Mesendoderm (in vitro differentiated cells): ENCODE measurements around the gene CEP20.

ENCODE experiments used
- DNase-seq: peaks from one replicate; pipeline ENCODE4 v3.0.0; 2013
- H2AK5ac ChIP-seq: 2 replicates; pipeline ENCODE4 v1.6.1; 2013; ENCODE audit warnings: low read length, inconsistent platforms
- H2BK120ac ChIP-seq: 2 replicates; pipeline ENCODE4 v1.6.1; 2013; ENCODE audit warnings: low read depth, mild to moderate bottlenecking, low read length, moderate library complexity, mixed read lengths
- H2BK15ac ChIP-seq: replicated peaks from 2 replicates; pipeline ENCODE4 v1.6.1; 2013; ENCODE audit warnings: low read depth, mild to moderate bottlenecking, moderate library complexity
- H2BK5ac ChIP-seq: 2 replicates; pipeline ENCODE4 v1.6.1; 2013; ENCODE audit warnings: low read length, inconsistent platforms
- H3K18ac ChIP-seq: 2 replicates; pipeline ENCODE4 v1.6.1; 2013; ENCODE audit warnings: mild to moderate bottlenecking, low read length, mixed read lengths
- H3K23ac ChIP-seq: one replicate; pipeline ENCODE4 v1.6.1; 2013; ENCODE audit warnings: low read length
- H3K27ac ChIP-seq: 2 replicates; pipeline ENCODE4 v1.5.1; 2013; ENCODE audit warnings: low read depth, mild to moderate bottlenecking, inconsistent platforms, low read length, moderate library complexity
- H3K27me3 ChIP-seq: 2 replicates; pipeline ENCODE4 v1.6.1; 2013; ENCODE audit warnings: low read length, control low read depth, mild to moderate bottlenecking, inconsistent platforms; ENCODE audit not compliant: insufficient read depth, poor library complexity
- H3K36me3 ChIP-seq: 2 replicates; pipeline ENCODE4 v1.6.1; 2013; ENCODE audit warnings: low read length, inconsistent platforms; ENCODE audit not compliant: control insufficient read depth, insufficient read depth
- H3K4ac ChIP-seq: one replicate; pipeline ENCODE4 v1.6.1; 2013; ENCODE audit warnings: low read depth, mild to moderate bottlenecking, low read length, moderate library complexity
- H3K4me1 ChIP-seq: 2 replicates; pipeline ENCODE4 v1.6.1; 2013; ENCODE audit warnings: low read depth, low read length, inconsistent platforms; ENCODE audit not compliant: control insufficient read depth
- H3K4me2 ChIP-seq: 2 replicates; pipeline ENCODE4 v1.6.1; 2013; ENCODE audit warnings: low read length
- H3K4me3 ChIP-seq: 2 replicates; pipeline ENCODE4 v1.5.1; 2013; ENCODE audit warnings: mild to moderate bottlenecking, low read length
- H3K56ac ChIP-seq: one replicate; pipeline ENCODE4 v1.6.1; 2013; ENCODE audit warnings: low read length
- H3K79me1 ChIP-seq: 2 replicates; pipeline ENCODE4 v1.6.1; 2013; ENCODE audit warnings: low read length, inconsistent platforms
- H3K79me2 ChIP-seq: 2 replicates; pipeline ENCODE4 v1.6.1; 2013; ENCODE audit warnings: mild to moderate bottlenecking, low read length; ENCODE audit not compliant: control insufficient read depth, insufficient read depth
- H3K9ac ChIP-seq: 2 replicates; pipeline ENCODE4 v1.6.1; 2013; ENCODE audit warnings: low read length, inconsistent platforms
- H4K5ac ChIP-seq: one replicate; pipeline ENCODE4 v1.6.1; 2013; ENCODE audit warnings: low read length
- H4K8ac ChIP-seq: one replicate; pipeline ENCODE4 v1.6.1; 2013; ENCODE audit warnings: low read depth, mild to moderate bottlenecking, control low read depth, low read length, moderate library complexity
- WGBS: extraction: QIAGEN DNeasy Blood & Tissue Kit; methylation state at CpG from one replicate; pipeline ENCODE4 v1.1.7; 2013; ENCODE audit warnings: low lambda C conversion rate, missing lambda C conversion rate; ENCODE audit not compliant: insufficient coverage; ENCODE audit errors: extremely low coverage; 5-methylcytosine and 5-hydroxymethylcytosine counted together

Gene CEP20

GRCh38 chr16:15903960-15904359 lies 15.6 kb upstream of the CEP20 start:
- H3K36me3 ChIP-seq: no peaks in the 10 kb centered on the region
- H4K5ac ChIP-seq: no peak overlapping the region
- H3K4ac ChIP-seq: no peak overlapping the region
- H3K18ac ChIP-seq: no peak overlapping the region
- H3K27ac ChIP-seq: no peak overlapping the region
- H3K4me3 ChIP-seq: no peak overlapping the region
- no peaks in the 10 kb centered on the region for H3K4me1 ChIP-seq
- H2AK5ac ChIP-seq: no peak overlapping the region
- no peak overlapping the region for H2BK120ac ChIP-seq
- H3K56ac ChIP-seq: no peak overlapping the region
- WGBS: no CpG with 5 or more reads among the region's 5 CpGs
- no peak overlapping the region for H3K9ac ChIP-seq
- no peaks in the 10 kb centered on the region for H3K79me2 ChIP-seq
- H4K8ac ChIP-seq: no peak overlapping the region
- no peak overlapping the region for H2BK5ac ChIP-seq
- no peak overlapping the region for H3K4me2 ChIP-seq
- H3K79me1 ChIP-seq: no peaks in the 10 kb centered on the region
- no peak overlapping the region for H3K23ac ChIP-seq
- no peaks in the 10 kb centered on the region for H3K27me3 ChIP-seq
- no peak overlapping the region for H2BK15ac ChIP-seq
- DNase-seq: no peak

DNA sequence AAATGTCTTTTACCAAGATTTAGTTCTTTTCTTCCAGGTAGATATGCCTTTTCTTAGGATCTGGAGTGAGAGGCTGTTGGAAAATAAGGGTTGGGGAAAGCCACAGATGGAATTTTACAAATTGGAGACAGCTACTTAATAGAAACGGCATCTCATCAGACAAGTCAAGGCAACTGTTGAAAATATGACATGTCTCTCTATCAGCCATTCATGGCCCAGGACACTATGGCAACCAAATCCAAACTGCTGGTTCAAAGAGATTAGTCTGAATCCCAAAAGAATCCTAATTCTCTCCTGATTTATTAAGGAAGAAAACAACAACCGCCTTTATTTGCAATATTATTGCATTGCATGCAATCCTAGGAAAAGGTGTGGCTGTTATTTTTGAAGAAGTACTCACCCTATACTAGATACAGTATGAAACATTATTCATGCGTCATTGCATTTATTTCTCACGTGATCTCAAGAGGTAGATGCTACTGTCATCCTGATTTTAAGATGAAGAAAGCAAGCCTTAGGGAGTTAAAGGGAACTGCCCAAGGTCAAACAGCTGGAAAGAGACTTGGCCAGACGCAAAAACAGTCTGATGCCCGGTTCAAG lies 12.6 kb upstream of the CEP20 start:
- no peaks in the 10 kb centered on the region for H3K4me1 ChIP-seq
- H3K36me3 ChIP-seq: no peaks in the 10 kb centered on the region
- no peak overlapping the region for H2AK5ac ChIP-seq
- no peak overlapping the region for H2BK5ac ChIP-seq
- no peak overlapping the region for H3K4ac ChIP-seq
- no peak overlapping the region for H3K9ac ChIP-seq
- H2BK120ac ChIP-seq: no peak overlapping the region
- no peak overlapping the region for H4K5ac ChIP-seq
- H3K18ac ChIP-seq: no peak overlapping the region
- no peak overlapping the region for H3K4me2 ChIP-seq
- no peak overlapping the region for H2BK15ac ChIP-seq
- no peaks in the 10 kb centered on the region for H3K79me1 ChIP-seq
- no peak for DNase-seq
- no peaks in the 10 kb centered on the region for H3K79me2 ChIP-seq
- no peak overlapping the region for H3K56ac ChIP-seq
- no peak overlapping the region for H3K27ac ChIP-seq
- H3K4me3 ChIP-seq: no peak overlapping the region
- H4K8ac ChIP-seq: no peak overlapping the region
- H3K27me3 ChIP-seq: no peaks in the 10 kb centered on the region
- no CpG with 5 or more reads among the region's 6 CpGs for WGBS
- H3K23ac ChIP-seq: no peak overlapping the region

DNA sequence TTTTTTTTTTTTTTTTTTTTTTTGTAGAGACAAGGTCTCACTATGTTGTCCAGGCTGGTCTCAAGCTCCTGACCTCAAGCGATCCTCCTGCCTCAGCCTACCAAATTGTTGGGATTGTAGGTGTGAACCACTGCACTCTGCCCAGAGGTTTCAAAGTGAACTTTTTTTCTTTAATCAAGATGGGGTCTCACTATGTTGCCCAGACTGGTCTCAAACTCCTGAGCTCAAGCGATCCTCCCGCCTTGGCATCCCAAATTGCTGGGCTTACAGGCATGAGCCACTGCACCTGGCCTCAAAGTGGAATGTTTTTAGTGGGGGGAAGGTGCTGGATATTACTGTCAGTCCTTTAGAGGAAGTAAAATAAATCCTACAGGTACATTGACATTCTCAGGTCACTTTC lies 12.0 kb upstream of the CEP20 start:
- WGBS: no CpG with 5 or more reads among the region's 3 CpGs
- Histone ChIP-seq H3K27me3 (no peaks in the 10 kb centered on the region), H3K56ac (no peak overlapping the region), H2BK120ac (no peak overlapping the region), H3K79me1 (no peaks in the 10 kb centered on the region), H4K8ac (no peak overlapping the region), H3K4ac (no peak overlapping the region), H3K18ac (no peak overlapping the region), H3K4me1 (no peaks in the 10 kb centered on the region), H3K9ac (no peak overlapping the region), H2BK15ac (no peak overlapping the region), H3K4me2 (no peak overlapping the region), H4K5ac (no peak overlapping the region), H3K27ac (no peak overlapping the region), H3K4me3 (no peak overlapping the region), H3K36me3 (no peaks in the 10 kb centered on the region), H3K79me2 (no peaks in the 10 kb centered on the region), H3K23ac (no peak overlapping the region), H2BK5ac (no peak overlapping the region), H2AK5ac (no peak overlapping the region)
- no peak for DNase-seq

DNA sequence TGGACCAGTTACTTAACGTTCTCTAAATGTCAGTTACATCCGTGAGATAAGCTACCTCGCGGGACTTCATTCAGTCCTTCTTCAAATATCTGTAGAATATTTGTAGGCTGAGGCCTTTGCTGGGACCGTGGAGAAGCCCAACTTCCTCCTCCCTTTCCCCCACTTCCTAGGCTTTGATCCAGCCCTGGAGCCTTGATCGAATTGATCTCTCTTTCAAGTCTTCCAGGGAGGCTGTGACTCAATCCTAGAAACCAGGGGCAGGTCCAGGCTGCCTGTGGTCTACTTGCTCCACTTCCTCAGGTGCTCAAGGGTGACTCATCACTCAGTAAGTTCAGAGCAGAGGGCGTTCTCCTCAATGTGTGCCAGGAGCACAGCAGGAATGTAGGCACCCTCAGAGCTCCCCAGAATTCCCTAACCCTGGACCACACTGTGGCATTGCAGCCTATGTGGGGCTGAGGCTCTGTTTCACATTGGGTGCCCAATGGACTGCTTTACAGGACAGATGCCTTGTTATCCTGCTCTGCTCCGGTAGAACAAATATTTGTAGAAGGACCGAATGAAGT lies 11.2 kb upstream of the CEP20 start:
- H4K5ac ChIP-seq: no peak overlapping the region

GRCh38 chr16:15898654-15899053 lies 10.3 kb upstream of the CEP20 start:
- H4K8ac ChIP-seq: no peak overlapping the region
- H3K27me3 ChIP-seq: no peaks in the 10 kb centered on the region
- H2BK5ac ChIP-seq: no peak overlapping the region
- no peaks in the 10 kb centered on the region for H3K79me1 ChIP-seq
- no peak overlapping the region for H3K56ac ChIP-seq
- H2AK5ac ChIP-seq: no peak overlapping the region
- no peak overlapping the region for H2BK15ac ChIP-seq
- H4K5ac ChIP-seq: no peak overlapping the region
- H3K36me3 ChIP-seq: no peaks in the 10 kb centered on the region
- WGBS: no CpG with 5 or more reads among the region's 6 CpGs
- H3K27ac ChIP-seq: no peak overlapping the region
- no peak overlapping the region for H3K9ac ChIP-seq
- H3K79me2 ChIP-seq: no peaks in the 10 kb centered on the region
- no peak overlapping the region for H3K18ac ChIP-seq
- H3K4me2 ChIP-seq: no peak overlapping the region
- H3K23ac ChIP-seq: no peak overlapping the region
- no peak overlapping the region for H2BK120ac ChIP-seq
- no peak overlapping the region for H3K4me3 ChIP-seq
- H3K4ac ChIP-seq: no peak overlapping the region
- no peak for DNase-seq
- no peaks in the 10 kb centered on the region for H3K4me1 ChIP-seq

More for the DNA sequence above, 11.2 kb upstream of the CEP20 start:
- H3K18ac ChIP-seq: no peak overlapping the region
- H3K9ac ChIP-seq: no peak overlapping the region
- H2BK5ac ChIP-seq: no peak overlapping the region
- no peak overlapping the region for H2AK5ac ChIP-seq
- H3K36me3 ChIP-seq: no peaks in the 10 kb centered on the region
- no peak overlapping the region for H2BK120ac ChIP-seq
- H3K27ac ChIP-seq: no peak overlapping the region
- peak; percentile 85 for DNase-seq
- no peaks in the 10 kb centered on the region for H3K4me1 ChIP-seq
- H2BK15ac ChIP-seq: no peak overlapping the region
- H3K23ac ChIP-seq: no peak overlapping the region
- WGBS: no CpG with 5 or more reads among the region's 9 CpGs
- H3K79me2 ChIP-seq: no peaks in the 10 kb centered on the region
- H3K4ac ChIP-seq: no peak overlapping the region
- H3K4me3 ChIP-seq: no peak overlapping the region
- no peak overlapping the region for H4K8ac ChIP-seq
- peak overlapping the region; percentile 7 for H3K56ac ChIP-seq
- no peaks in the 10 kb centered on the region for H3K27me3 ChIP-seq
- no peaks in the 10 kb centered on the region for H3K79me1 ChIP-seq
- no peak overlapping the region for H3K4me2 ChIP-seq

DNA sequence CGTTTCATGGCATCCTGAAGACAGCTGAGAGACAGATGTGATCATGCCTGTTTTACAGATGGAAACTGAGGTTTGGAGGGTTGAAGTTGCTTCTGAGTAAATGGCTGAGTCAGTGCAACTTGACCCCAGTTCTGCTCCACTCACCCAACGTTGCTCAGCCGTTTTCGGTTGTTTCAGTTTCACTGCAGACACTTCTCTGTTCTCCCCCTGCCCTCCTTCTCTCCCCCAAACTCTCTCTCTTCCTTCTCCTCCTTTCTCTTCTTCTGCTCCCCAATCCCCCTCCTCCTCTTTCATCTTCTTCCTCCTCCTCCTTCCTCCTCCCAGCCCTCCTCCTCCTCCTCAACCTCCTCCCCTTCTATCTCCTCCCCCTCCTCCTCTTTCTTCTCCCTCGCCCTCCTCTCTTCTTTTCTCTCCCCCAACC lies 9.4 kb upstream of the CEP20 start:
- H3K36me3 ChIP-seq: no peaks in the 10 kb centered on the region
- no peak overlapping the region for H2BK15ac ChIP-seq
- H3K79me2 ChIP-seq: no peaks in the 10 kb centered on the region
- no peak overlapping the region for H3K56ac ChIP-seq
- H3K4me2 ChIP-seq: no peak overlapping the region
- no peaks in the 10 kb centered on the region for H3K27me3 ChIP-seq
- H3K9ac ChIP-seq: no peak overlapping the region
- H3K4ac ChIP-seq: no peak overlapping the region
- no peak overlapping the region for H3K4me3 ChIP-seq
- 100% methylated on average over 1 of the region's 5 CpGs for whole genome bisulfite sequencing
- no peak overlapping the region for H2BK5ac ChIP-seq
- no peak overlapping the region for H4K8ac ChIP-seq
- no peak for DNase-seq
- no peak overlapping the region for H2AK5ac ChIP-seq
- no peak overlapping the region for H4K5ac ChIP-seq
- no peak overlapping the region for H3K18ac ChIP-seq
- H3K23ac ChIP-seq: no peak overlapping the region
- H3K4me1 ChIP-seq: no peaks in the 10 kb centered on the region
- no peak overlapping the region for H2BK120ac ChIP-seq
- no peak overlapping the region for H3K27ac ChIP-seq
- H3K79me1 ChIP-seq: no peaks in the 10 kb centered on the region
